Measurements from ENCODE around the gene HDAC6.

The HDAC6 gene

GRCh38 chrX:48801280-48802088 lies at the start of gene HDAC6:
Gene HDAC6, plus strand, starts transcription at chrX:48802067. Its CDS starts 626 bp downstream, at chrX:48802693.
- peak within 1 kb of the TSS; percentile 58 to 76 (median 68) for H3K4me3 ChIP-seq
- H4K20me1 ChIP-seq, result peaks cover 0 to 7% (median 0%) of the 10 kb centered on the region in 11 experiments; a peak in 2 of 22 replicates
- peak within 1 kb of the TSS; percentile 70 to 85 (median 80) for H3K4me2 ChIP-seq
- TF ChIP-seq Cebpa-rat (IDR thresholded peaks at IDR 0.05), result no peak
- peak within 1 kb of the TSS; percentile 89 to 95 (median 92) for H3K27ac ChIP-seq
- peaks cover 13 to 17% (median 13%) of the 10 kb centered on the region in 10 experiments; a peak in 17 of 20 replicates for H3K4me1 ChIP-seq
- peaks cover 17 to 87% (median 72%) of the 10 kb centered on the region in 11 experiments; a peak in 21 of 22 replicates for H3K27me3 ChIP-seq
- H3K9me3 ChIP-seq (replicated peaks in 1 of 11), result peaks cover 0 to 16% (median 8%) of the 10 kb centered on the region in 11 experiments; a peak in 12 of 22 replicates
- H3K9ac ChIP-seq, result peak within 1 kb of the TSS; percentile 87 to 96 (median 91)
- peaks cover 0 to 29% (median 8%) of the 10 kb centered on the region in 11 experiments; a peak in 7 of 22 replicates for H3K36me3 ChIP-seq

GRCh38 chrX:48752498-48752897 lies 49.4 kb upstream of the HDAC6 start:
- peaks cover 24 to 84% (median 58%) of the 10 kb centered on the region in 11 experiments; a peak in 21 of 22 replicates for H3K27me3 ChIP-seq
- TF ChIP-seq Cebpa-rat (IDR thresholded peaks at IDR 0.05), result no peak
- H3K36me3 ChIP-seq, result no peaks in the 10 kb centered on the region

GRCh38 chrX:48753708-48754228 lies 48.1 kb upstream of the HDAC6 start:
- Histone ChIP-seq H3K4me3 (no peak overlapping the region), H3K27ac (no peak overlapping the region), H3K4me1 (no peaks in the 10 kb centered on the region), H4K20me1 (peaks cover 0 to 7% (median 0%) of the 10 kb centered on the region in 11 experiments; a peak in 2 of 22 replicates), H3K27me3 (peaks cover 33 to 84% (median 61%) of the 10 kb centered on the region in 11 experiments; a peak in 21 of 22 replicates), H3K36me3 (no peaks in the 10 kb centered on the region), H3K9me3 (replicated peaks in 1 of 11) (no peaks in the 10 kb centered on the region), H3K4me2 (peak overlapping the region in 1 of 11 experiments; percentile 7; a peak in 1 of 22 replicates), H3K9ac (no peak overlapping the region)
- no peak for TF ChIP-seq Cebpa-rat (IDR thresholded peaks at IDR 0.05)

More at GRCh38 chrX:48752498-48752897, 49.4 kb upstream of the HDAC6 start:
- peaks cover 0 to 3% (median 0%) of the 10 kb centered on the region in 10 experiments; a peak in 4 of 20 replicates for H3K4me1 ChIP-seq
- peaks cover 0 to 7% (median 0%) of the 10 kb centered on the region in 11 experiments; a peak in 2 of 22 replicates for H4K20me1 ChIP-seq
- no peak overlapping the region for H3K4me2 ChIP-seq
- no peak overlapping the region for H3K4me3 ChIP-seq
- H3K9ac ChIP-seq, result no peak overlapping the region
- no peaks in the 10 kb centered on the region for H3K9me3 ChIP-seq (replicated peaks in 1 of 11)
- no peak overlapping the region for H3K27ac ChIP-seq

GRCh38 chrX:48754238-48754637 lies 47.6 kb upstream of the HDAC6 start:
- Histone ChIP-seq H3K27ac (no peak overlapping the region), H4K20me1 (peaks cover 0 to 7% (median 0%) of the 10 kb centered on the region in 11 experiments; a peak in 2 of 22 replicates), H3K9me3 (replicated peaks in 1 of 11) (no peaks in the 10 kb centered on the region), H3K27me3 (peaks cover 33 to 84% (median 65%) of the 10 kb centered on the region in 11 experiments; a peak in 21 of 22 replicates), H3K4me1 (no peaks in the 10 kb centered on the region), H3K4me3 (no peak overlapping the region), H3K4me2 (no peak overlapping the region), H3K36me3 (no peaks in the 10 kb centered on the region), H3K9ac (no peak overlapping the region)
- TF ChIP-seq Cebpa-rat (IDR thresholded peaks at IDR 0.05), result no peak

GRCh38 chrX:48761674-48762471 lies 40.0 kb upstream of the HDAC6 start, which contains the start of gene GLOD5:
Gene GLOD5, plus strand, starts transcription at chrX:48761747. Its CDS starts 44 bp downstream, at chrX:48761791.
- Histone ChIP-seq H3K4me1 (peaks cover 0 to 4% (median 0%) of the 10 kb centered on the region in 10 experiments; a peak in 2 of 20 replicates), H3K9me3 (replicated peaks in 1 of 11) (no peaks in the 10 kb centered on the region), H3K4me3 (no peak within 1 kb of the TSS), H3K27ac (no peak within 1 kb of the TSS), H3K9ac (no peak within 1 kb of the TSS), H3K4me2 (no peak within 1 kb of the TSS), H3K27me3 (peaks cover 27 to 87% (median 68%) of the 10 kb centered on the region in 11 experiments), H4K20me1 (no peaks in the 10 kb centered on the region; a peak in 1 of 22 replicates), H3K36me3 (no peaks in the 10 kb centered on the region)
- TF ChIP-seq Cebpa-rat (IDR thresholded peaks at IDR 0.05), result no peak

- TF ChIP-seq Cebpa-rat (IDR thresholded peaks at IDR 0.05), result no peak
- no peaks in the 10 kb centered on the region for H3K36me3 ChIP-seq
- no peaks in the 10 kb centered on the region for H3K9me3 ChIP-seq (replicated peaks in 1 of 11)
- no peak overlapping the region for H3K27ac ChIP-seq
- H3K27me3 ChIP-seq, result peaks cover 36 to 83% (median 68%) of the 10 kb centered on the region in 11 experiments
- H3K4me2 ChIP-seq, result no peak overlapping the region
- H4K20me1 ChIP-seq, result no peaks in the 10 kb centered on the region
- no peaks in the 10 kb centered on the region for H3K4me1 ChIP-seq
- H3K9ac ChIP-seq, result no peak overlapping the region
- H3K4me3 ChIP-seq, result no peak overlapping the region
Observed at GRCh38 chrX:48769230-48769629, 32.6 kb upstream of the HDAC6 start.

GRCh38 chrX:48770296-48770695 lies 31.6 kb upstream of the HDAC6 start:
- Histone ChIP-seq H3K4me2 (no peak overlapping the region), H4K20me1 (no peaks in the 10 kb centered on the region), H3K9ac (no peak overlapping the region), H3K36me3 (no peaks in the 10 kb centered on the region), H3K4me3 (no peak overlapping the region), H3K27ac (no peak overlapping the region), H3K9me3 (replicated peaks in 1 of 11) (no peaks in the 10 kb centered on the region), H3K4me1 (no peaks in the 10 kb centered on the region), H3K27me3 (peaks cover 45 to 84% (median 72%) of the 10 kb centered on the region in 11 experiments)
- no peak for TF ChIP-seq Cebpa-rat (IDR thresholded peaks at IDR 0.05)

- H3K27ac ChIP-seq, result no peak overlapping the region
- no peak overlapping the region for H3K4me3 ChIP-seq
- H3K9me3 ChIP-seq (replicated peaks in 1 of 11), result no peaks in the 10 kb centered on the region
- H4K20me1 ChIP-seq, result no peaks in the 10 kb centered on the region
- H3K4me1 ChIP-seq, result no peaks in the 10 kb centered on the region
- no peak overlapping the region for H3K4me2 ChIP-seq
- no peaks in the 10 kb centered on the region for H3K36me3 ChIP-seq
- peaks cover 59 to 99% (median 92%) of the 10 kb centered on the region in 11 experiments for H3K27me3 ChIP-seq
- TF ChIP-seq Cebpa-rat (IDR thresholded peaks at IDR 0.05), result no peak
- H3K9ac ChIP-seq, result no peak overlapping the region
Observed at GRCh38 chrX:48772602-48773001, 29.3 kb upstream of the HDAC6 start.

All from BLaER1 treated with 17β-estradiol and CSF1 and Interleukin-3, amounts not matched to agents 10 nM and 100 nM (cell line).